Stomach (tissue), 9 donors: ENCODE measurements around the gene ZCCHC7. TPM values are rescaled to one million over a fixed set of nuclear protein-coding genes. Genes with fewer than 3 reads are reported as not detected.

Source experiments
- DNase-seq, 2 donors: peaks; one replicate each; pipeline versions ENCODE4 v3.0.0 to v3.0.0-alpha.2; 2013 to 2019
- H3K27ac ChIP-seq, 5 donors: fragments of 200-600 bp in 4 of 5; sonication (generic) in 4 of 5; one replicate each; pipeline ENCODE4 v1.5.1; 2013 to 2019; ENCODE audit warnings: mild to moderate bottlenecking in 1 of 5, moderate library complexity in 1 of 5
- H3K27me3 ChIP-seq, 3 donors: fragments of 200-600 bp; sonication (generic); one replicate each; pipeline ENCODE4 v1.5.1; 2017 to 2019; ENCODE audit warnings: mixed run types in 1 of 3
- H3K36me3 ChIP-seq, 4 donors: fragments of 200-600 bp; sonication (generic); 1 replicate in 3 of 4; 2 replicates in 1 of 4; pipeline ENCODE4 v1.5.1; 2016 to 2019
- H3K4me1 ChIP-seq, 4 donors: fragments of 200-600 bp; sonication (generic); one replicate each; pipeline ENCODE4 v1.5.1; 2016 to 2019
- H3K4me3 ChIP-seq, 4 donors: fragments of 200-600 bp; sonication (generic) in 3 of 4; one replicate each; pipeline ENCODE4 v1.5.1; 2016 to 2019; ENCODE audit warnings: mild to moderate bottlenecking in 1 of 4
- H3K9me3 ChIP-seq, 4 donors: fragments of 200-600 bp; sonication (generic); one replicate each; pipeline ENCODE4 v1.5.1; 2016 to 2019
- CTCF ChIP-seq, 7 experiments: fragments of 450-650 bp in 4 of 7; fragments of 200-600 bp in 3 of 7; sonication (generic) in 3 of 7; IDR thresholded peaks; one replicate each; pipeline ENCODE4 v1.5.1; 2016 to 2019; ENCODE audit warnings: antibody characterized with exemption in 7 of 7, control low read depth in 2 of 7, mild to moderate bottlenecking in 1 of 7
- EP300 ChIP-seq: sonication (generic); formaldehyde crosslinking; IDR thresholded peaks from one replicate; pipeline ENCODE4 v1.6.1; 2017; ENCODE audit warnings: antibody characterized with exemption
- POLR2A ChIP-seq, 4 donors: fragments of 450-650 bp; IDR thresholded peaks; one replicate each; pipeline ENCODE4 v1.6.1; 2016; ENCODE audit warnings: antibody characterized with exemption in 4 of 4, control low read depth in 2 of 4, mild to moderate bottlenecking in 1 of 4, moderate library complexity in 1 of 4
- POLR2AphosphoS5 ChIP-seq, 3 donors: sonication (generic); formaldehyde crosslinking; IDR thresholded peaks; one replicate each; pipeline ENCODE4 v1.6.1; 2016; ENCODE audit warnings: antibody characterized with exemption in 3 of 3
- WGBS, 5 donors: extraction: QIAGEN DNeasy Blood & Tissue Kit in 3 of 5; methylation state at CpG; one replicate each; pipeline versions ENCODE4 v1.1.5 to v1.1.7; 2013 to 2018; 5-methylcytosine and 5-hydroxymethylcytosine counted together
- intact Hi-C: fragments of 100-400 bp; cut with DNase I; formaldehyde crosslinking; loops from one replicate; pipeline ENCODE4 v1.15.1; 2023; ENCODE audit warnings: low total_unique reads
- polyA plus RNA-seq, 3 donors: library from polyadenylated mRNA; stranded (reverse); fragments of 200-250 nt; gene quantifications; one replicate each; pipeline ENCODE4 v1.2.3, GENCODE V29; 2013
- total RNA-seq, 5 donors: library from RNA; depleted of rRNA; stranded (reverse); fragments of >200 nt; gene quantifications; one replicate each; pipeline versions ENCODE4 v1.1.0 to v1.2.3, GENCODE V29; 2014 to 2016
- donor health status: healthy with polysubstance abuse.
- donor health status: Bipolar disorder and iron deficiency.
- donor health status: healthy.

Gene ZCCHC7
- total and polyA plus RNA-seq, 8 donors = 7.9 to 67.1 (median 17.6) TPM

- Histone ChIP-seq H3K36me3 (peaks cover 0 to 14% (median 11%) of the 10 kb centered on the region in 4 donors), H3K9me3 (no peaks in the 10 kb centered on the region), H3K27ac (no peak overlapping the region), H3K4me3 (no peak overlapping the region), H3K27me3 (no peaks in the 10 kb centered on the region), H3K4me1 (peaks cover 0 to 10% (median 4%) of the 10 kb centered on the region in 4 donors)
- intact Hi-C loops = no loop called here
- TF ChIP-seq POLR2A (IDR thresholded peaks at IDR 0.05) (no peak), CTCF (IDR thresholded peaks at IDR 0.05) (no peak), POLR2AphosphoS5 (IDR thresholded peaks at IDR 0.05) (no peak), EP300 (no peak)
- WGBS, 5 donors = 85 to 88% (median 86%) methylated on average over 4 of the region's 4 CpGs
- no peak for DNase-seq
Measured at GRCh38 chr9:37253377-37253937, 133.1 kb downstream of the ZCCHC7 start.

- H3K36me3 ChIP-seq = peaks cover 0 to 4% (median 2%) of the 10 kb centered on the region in 4 donors
- TF ChIP-seq EP300 (no peak), POLR2A (IDR thresholded peaks at IDR 0.05) (no peak), POLR2AphosphoS5 (IDR thresholded peaks at IDR 0.05) (no peak), CTCF (IDR thresholded peaks at IDR 0.05) (no peak)
- H3K9me3 ChIP-seq = no peaks in the 10 kb centered on the region
- DNase-seq = no peak
- intact Hi-C loops = no loop called here
- WGBS, 5 donors = 95 to 99% (median 97%) methylated on average over 2 of the region's 2 CpGs
- no peak overlapping the region for H3K27ac ChIP-seq
- H3K4me1 ChIP-seq = peaks cover 0 to 13% (median 4%) of the 10 kb centered on the region in 4 donors
- no peaks in the 10 kb centered on the region for H3K27me3 ChIP-seq
- H3K4me3 ChIP-seq = no peak overlapping the region
Measured at GRCh38 chr9:37255187-37255586, 134.8 kb downstream of the ZCCHC7 start.

GRCh38 chr9:37255944-37256862 is 135.8 kb downstream of the ZCCHC7 start:
- Histone ChIP-seq H3K4me1 (peaks cover 0 to 13% (median 4%) of the 10 kb centered on the region in 4 donors), H3K36me3 (no peaks in the 10 kb centered on the region), H3K27me3 (no peaks in the 10 kb centered on the region), H3K4me3 (no peak overlapping the region), H3K9me3 (no peaks in the 10 kb centered on the region), H3K27ac (peak overlapping the region in 4 of 5 donors; percentile 5 to 48 (median 17))
- no peak for TF ChIP-seq POLR2A (IDR thresholded peaks at IDR 0.05)
- TF ChIP-seq CTCF (IDR thresholded peaks at IDR 0.05) = no peak
- TF ChIP-seq EP300 = no peak
- TF ChIP-seq POLR2AphosphoS5 (IDR thresholded peaks at IDR 0.05) = no peak
- peak in 1 of 2 donors; percentile 44 for DNase-seq
- 33 to 62% (median 59%) methylated on average over 4 of the region's 4 CpGs for WGBS, 5 donors
- intact Hi-C loops = no loop called here

- intact Hi-C loops = no loop called here
- TF ChIP-seq EP300 = no peak
- TF ChIP-seq POLR2A (IDR thresholded peaks at IDR 0.05) = no peak
- TF ChIP-seq POLR2AphosphoS5 (IDR thresholded peaks at IDR 0.05) = no peak
- DNase-seq = no peak
- no peak overlapping the region for H3K4me3 ChIP-seq
- H3K9me3 ChIP-seq = no peaks in the 10 kb centered on the region
- peaks cover 0 to 13% (median 4%) of the 10 kb centered on the region in 4 donors for H3K4me1 ChIP-seq
- no peaks in the 10 kb centered on the region for H3K27me3 ChIP-seq
- WGBS, 5 donors = 87 to 94% (median 92%) methylated on average over 3 of the region's 3 CpGs
- H3K27ac ChIP-seq = no peak overlapping the region
- no peaks in the 10 kb centered on the region for H3K36me3 ChIP-seq
Measured at GRCh38 chr9:37259951-37260350, 139.6 kb downstream of the ZCCHC7 start.
